HEK293 (cell line): ENCODE results near the gene KIRREL3.

Source experiments
- GLI4 ChIP-seq: fragments of 450-650 bp; formaldehyde crosslinking; IDR thresholded peaks from 2 replicates; pipeline ENCODE4 v1.5.1; 2016; ENCODE audit warnings: missing biosample characterization, missing genetic modification characterization
- KLF10 ChIP-seq: fragments of 450-650 bp; IDR thresholded peaks from 2 replicates; pipeline ENCODE4 v1.5.1; 2018; ENCODE audit warnings: missing biosample characterization, mild to moderate bottlenecking, missing genetic modification characterization
- SALL2 ChIP-seq: fragments of 450-650 bp; formaldehyde crosslinking; IDR thresholded peaks from 2 replicates; pipeline ENCODE4 v1.5.0; 2017; ENCODE audit warnings: missing biosample characterization, mild to moderate bottlenecking, missing genetic modification characterization, borderline replicate concordance
- SCRT1 ChIP-seq: fragments of 450-650 bp; formaldehyde crosslinking; IDR thresholded peaks from 2 replicates; pipeline ENCODE4 v1.5.1; 2016; ENCODE audit warnings: missing biosample characterization, missing genetic modification characterization, borderline replicate concordance
- ZNF311 ChIP-seq: fragments of 450-650 bp; formaldehyde crosslinking; IDR thresholded peaks from 2 replicates; pipeline ENCODE4 v1.5.1; 2017; ENCODE audit warnings: missing biosample characterization, missing genetic modification characterization, borderline replicate concordance
- ZNF473 ChIP-seq: fragments of 450-650 bp; formaldehyde crosslinking; IDR thresholded peaks from 2 replicates; pipeline ENCODE4 v1.5.1; 2017; ENCODE audit warnings: missing biosample characterization, missing genetic modification characterization
- ZNF510 ChIP-seq: fragments of 450-650 bp; formaldehyde crosslinking; IDR thresholded peaks from 2 replicates; pipeline ENCODE4 v1.5.1; 2018; ENCODE audit warnings: mild to moderate bottlenecking, missing genetic modification characterization, missing biosample characterization; ENCODE audit not compliant: insufficient replicate concordance
- ZNF560 ChIP-seq: fragments of 450-650 bp; formaldehyde crosslinking; IDR thresholded peaks from 2 replicates; pipeline ENCODE4 v1.5.1; 2017; ENCODE audit warnings: missing biosample characterization, missing genetic modification characterization, borderline replicate concordance
- ZNF707 ChIP-seq: fragments of 450-650 bp; formaldehyde crosslinking; IDR thresholded peaks from 2 replicates; pipeline ENCODE4 v1.5.1; 2016; ENCODE audit warnings: missing biosample characterization, missing genetic modification characterization
- TF ChIP-seq, protein P1 (sequence below): fragments of 450-650 bp; formaldehyde crosslinking; IDR thresholded peaks from 2 replicates; pipeline ENCODE4 v1.5.1; 2016; ENCODE audit warnings: missing biosample characterization, missing genetic modification characterization
- TF ChIP-seq, protein P2 (sequence below): fragments of 450-650 bp; formaldehyde crosslinking; IDR thresholded peaks from 2 replicates; pipeline ENCODE4 v1.5.1; 2016; ENCODE audit warnings: missing biosample characterization, missing genetic modification characterization
- TF ChIP-seq, protein P3 (sequence below): sonication (generic); formaldehyde crosslinking; IDR thresholded peaks from 2 replicates; pipeline ENCODE4 v1.8.1; 2022; ENCODE audit warnings: mild to moderate bottlenecking, moderate library complexity, missing genetic modification reagents
- TF ChIP-seq, protein P4 (sequence below): fragments of 450-650 bp; formaldehyde crosslinking; IDR thresholded peaks from 2 replicates; pipeline ENCODE4 v1.5.1; 2016; ENCODE audit warnings: missing biosample characterization, missing genetic modification characterization, borderline replicate concordance

DNA sequence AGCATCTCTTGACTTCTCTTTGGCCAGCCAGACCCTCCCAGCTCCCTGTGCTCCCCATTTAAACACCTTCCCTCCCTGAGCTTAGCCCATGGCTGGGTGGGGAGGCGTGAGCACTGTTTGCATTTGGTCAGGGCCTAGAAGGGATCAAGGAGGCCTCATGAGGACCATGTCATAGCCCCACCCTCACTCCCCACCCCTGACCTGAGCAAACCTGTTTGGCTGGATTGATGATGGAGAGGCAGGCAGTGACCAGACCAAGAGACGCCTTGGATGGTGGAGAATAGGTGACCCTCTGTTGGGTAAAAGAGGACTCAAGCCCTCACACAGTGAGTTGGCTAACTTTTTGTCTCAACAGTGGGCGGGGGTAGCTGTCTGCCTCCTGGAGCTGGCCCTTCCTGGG lies 595.2 kb downstream of the KIRREL3 start:
- TF ChIP-seq, protein P1, sequence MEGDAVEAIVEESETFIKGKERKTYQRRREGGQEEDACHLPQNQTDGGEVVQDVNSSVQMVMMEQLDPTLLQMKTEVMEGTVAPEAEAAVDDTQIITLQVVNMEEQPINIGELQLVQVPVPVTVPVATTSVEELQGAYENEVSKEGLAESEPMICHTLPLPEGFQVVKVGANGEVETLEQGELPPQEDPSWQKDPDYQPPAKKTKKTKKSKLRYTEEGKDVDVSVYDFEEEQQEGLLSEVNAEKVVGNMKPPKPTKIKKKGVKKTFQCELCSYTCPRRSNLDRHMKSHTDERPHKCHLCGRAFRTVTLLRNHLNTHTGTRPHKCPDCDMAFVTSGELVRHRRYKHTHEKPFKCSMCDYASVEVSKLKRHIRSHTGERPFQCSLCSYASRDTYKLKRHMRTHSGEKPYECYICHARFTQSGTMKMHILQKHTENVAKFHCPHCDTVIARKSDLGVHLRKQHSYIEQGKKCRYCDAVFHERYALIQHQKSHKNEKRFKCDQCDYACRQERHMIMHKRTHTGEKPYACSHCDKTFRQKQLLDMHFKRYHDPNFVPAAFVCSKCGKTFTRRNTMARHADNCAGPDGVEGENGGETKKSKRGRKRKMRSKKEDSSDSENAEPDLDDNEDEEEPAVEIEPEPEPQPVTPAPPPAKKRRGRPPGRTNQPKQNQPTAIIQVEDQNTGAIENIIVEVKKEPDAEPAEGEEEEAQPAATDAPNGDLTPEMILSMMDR (tag by site-specific recombination): no peak
- TF ChIP-seq, protein P2, sequence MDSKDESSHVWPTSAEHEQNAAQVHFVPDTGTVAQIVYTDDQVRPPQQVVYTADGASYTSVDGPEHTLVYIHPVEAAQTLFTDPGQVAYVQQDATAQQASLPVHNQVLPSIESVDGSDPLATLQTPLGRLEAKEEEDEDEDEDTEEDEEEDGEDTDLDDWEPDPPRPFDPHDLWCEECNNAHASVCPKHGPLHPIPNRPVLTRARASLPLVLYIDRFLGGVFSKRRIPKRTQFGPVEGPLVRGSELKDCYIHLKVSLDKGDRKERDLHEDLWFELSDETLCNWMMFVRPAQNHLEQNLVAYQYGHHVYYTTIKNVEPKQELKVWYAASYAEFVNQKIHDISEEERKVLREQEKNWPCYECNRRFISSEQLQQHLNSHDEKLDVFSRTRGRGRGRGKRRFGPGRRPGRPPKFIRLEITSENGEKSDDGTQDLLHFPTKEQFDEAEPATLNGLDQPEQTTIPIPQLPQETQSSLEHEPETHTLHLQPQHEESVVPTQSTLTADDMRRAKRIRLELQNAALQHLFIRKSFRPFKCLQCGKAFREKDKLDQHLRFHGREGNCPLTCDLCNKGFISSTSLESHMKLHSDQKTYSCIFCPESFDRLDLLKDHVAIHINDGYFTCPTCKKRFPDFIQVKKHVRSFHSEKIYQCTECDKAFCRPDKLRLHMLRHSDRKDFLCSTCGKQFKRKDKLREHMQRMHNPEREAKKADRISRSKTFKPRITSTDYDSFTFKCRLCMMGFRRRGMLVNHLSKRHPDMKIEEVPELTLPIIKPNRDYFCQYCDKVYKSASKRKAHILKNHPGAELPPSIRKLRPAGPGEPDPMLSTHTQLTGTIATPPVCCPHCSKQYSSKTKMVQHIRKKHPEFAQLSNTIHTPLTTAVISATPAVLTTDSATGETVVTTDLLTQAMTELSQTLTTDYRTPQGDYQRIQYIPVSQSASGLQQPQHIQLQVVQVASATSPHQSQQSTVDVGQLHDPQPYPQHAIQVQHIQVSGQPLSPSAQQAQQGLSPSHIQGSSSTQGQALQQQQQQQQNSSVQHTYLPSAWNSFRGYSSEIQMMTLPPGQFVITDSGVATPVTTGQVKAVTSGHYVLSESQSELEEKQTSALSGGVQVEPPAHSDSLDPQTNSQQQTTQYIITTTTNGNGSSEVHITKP (tag by site-specific recombination): no peak
- TF ChIP-seq ZNF560 (tag by site-specific recombination) (no peak), SCRT1 (tag by site-specific recombination) (no peak), GLI4 (tag by site-specific recombination) (no peak), ZNF510 (tag by site-specific recombination) (no peak), KLF10 (tag by site-specific recombination) (no peak), SALL2 (no peak), ZNF311 (tag by site-specific recombination) (no peak), ZNF707 (tag by site-specific recombination) (no peak), ZNF473 (tag by site-specific recombination) (no peak)
- TF ChIP-seq, protein P3, sequence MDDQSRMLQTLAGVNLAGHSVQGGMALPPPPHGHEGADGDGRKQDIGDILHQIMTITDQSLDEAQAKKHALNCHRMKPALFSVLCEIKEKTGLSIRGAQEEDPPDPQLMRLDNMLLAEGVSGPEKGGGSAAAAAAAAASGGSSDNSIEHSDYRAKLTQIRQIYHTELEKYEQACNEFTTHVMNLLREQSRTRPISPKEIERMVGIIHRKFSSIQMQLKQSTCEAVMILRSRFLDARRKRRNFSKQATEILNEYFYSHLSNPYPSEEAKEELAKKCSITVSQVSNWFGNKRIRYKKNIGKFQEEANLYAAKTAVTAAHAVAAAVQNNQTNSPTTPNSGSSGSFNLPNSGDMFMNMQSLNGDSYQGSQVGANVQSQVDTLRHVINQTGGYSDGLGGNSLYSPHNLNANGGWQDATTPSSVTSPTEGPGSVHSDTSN (CRISPR knock-in tag): no peak
- TF ChIP-seq, protein P4, sequence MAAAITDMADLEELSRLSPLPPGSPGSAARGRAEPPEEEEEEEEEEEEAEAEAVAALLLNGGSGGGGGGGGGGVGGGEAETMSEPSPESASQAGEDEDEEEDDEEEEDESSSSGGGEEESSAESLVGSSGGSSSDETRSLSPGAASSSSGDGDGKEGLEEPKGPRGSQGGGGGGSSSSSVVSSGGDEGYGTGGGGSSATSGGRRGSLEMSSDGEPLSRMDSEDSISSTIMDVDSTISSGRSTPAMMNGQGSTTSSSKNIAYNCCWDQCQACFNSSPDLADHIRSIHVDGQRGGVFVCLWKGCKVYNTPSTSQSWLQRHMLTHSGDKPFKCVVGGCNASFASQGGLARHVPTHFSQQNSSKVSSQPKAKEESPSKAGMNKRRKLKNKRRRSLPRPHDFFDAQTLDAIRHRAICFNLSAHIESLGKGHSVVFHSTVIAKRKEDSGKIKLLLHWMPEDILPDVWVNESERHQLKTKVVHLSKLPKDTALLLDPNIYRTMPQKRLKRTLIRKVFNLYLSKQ (tag by site-specific recombination): no peak
